Activated CD4-positive, CD25-positive, alpha-beta regulatory T cell treated with anti-CD3 and anti-CD28 coated beads, Interleukin-2, amount 50 U/mL, for 24 hours (primary cell): ENCODE results near the gene MZT2B.
"Not testable (repeated sequence)": the region's sequence is repeated elsewhere in the genome, so short reads cannot be mapped to it uniquely, and the experiment has no call there.

Experiments
- ATAC-seq, 2 donors: fragments of 150-1000 bp; cut with Tn5 transposase; one replicate each; pipeline ENCODE4 v1.10.0; 2021; ENCODE audit warnings: mild to moderate bottlenecking in 1 of 2, moderate library complexity in 1 of 2

The MZT2B gene

DNA sequence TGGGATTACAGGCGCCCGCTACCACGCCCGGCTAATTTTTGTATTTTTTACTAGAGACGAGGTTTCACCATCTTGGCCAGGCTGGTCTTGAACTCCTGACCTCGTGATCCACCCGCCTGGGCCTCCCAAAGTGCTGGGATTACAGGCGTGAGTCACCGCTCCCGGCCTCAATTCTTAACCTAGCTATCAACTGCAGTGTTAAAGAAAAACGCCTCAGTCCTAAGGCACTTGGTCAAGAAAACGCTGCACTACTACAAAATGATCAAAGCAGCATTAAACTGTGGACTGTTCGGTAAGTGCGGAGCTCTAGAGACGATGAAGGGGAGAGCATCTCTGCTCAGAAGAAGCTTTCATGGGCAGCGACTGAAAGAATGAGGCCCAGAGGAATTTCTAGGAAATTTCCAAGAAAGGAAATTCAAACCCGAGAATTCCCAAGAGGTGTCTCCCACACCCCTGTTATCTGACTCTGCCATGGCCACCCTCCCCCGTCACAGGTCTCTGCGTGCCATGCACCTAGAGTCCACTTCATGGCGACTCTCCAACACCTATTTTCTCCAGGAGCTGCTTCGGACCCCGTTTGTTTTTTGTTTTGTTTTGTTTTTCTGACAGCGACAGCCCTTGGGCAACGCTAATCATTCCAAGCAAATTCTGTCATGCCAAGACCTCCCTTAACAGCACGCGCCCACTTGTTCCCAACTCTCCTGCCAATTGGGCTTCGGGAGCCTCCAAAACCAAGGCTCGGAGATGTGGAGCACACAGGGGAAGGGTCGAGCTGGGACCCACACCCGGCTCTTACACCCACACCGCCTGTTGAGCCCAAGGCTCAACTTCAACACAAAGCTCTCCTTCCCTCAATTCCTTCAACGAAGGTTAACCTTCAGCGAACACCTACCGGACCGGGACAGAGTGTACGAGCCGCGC lies 1.4 kb upstream of the MZT2B start:
- ATAC-seq = not testable (repeated sequence)

DNA sequence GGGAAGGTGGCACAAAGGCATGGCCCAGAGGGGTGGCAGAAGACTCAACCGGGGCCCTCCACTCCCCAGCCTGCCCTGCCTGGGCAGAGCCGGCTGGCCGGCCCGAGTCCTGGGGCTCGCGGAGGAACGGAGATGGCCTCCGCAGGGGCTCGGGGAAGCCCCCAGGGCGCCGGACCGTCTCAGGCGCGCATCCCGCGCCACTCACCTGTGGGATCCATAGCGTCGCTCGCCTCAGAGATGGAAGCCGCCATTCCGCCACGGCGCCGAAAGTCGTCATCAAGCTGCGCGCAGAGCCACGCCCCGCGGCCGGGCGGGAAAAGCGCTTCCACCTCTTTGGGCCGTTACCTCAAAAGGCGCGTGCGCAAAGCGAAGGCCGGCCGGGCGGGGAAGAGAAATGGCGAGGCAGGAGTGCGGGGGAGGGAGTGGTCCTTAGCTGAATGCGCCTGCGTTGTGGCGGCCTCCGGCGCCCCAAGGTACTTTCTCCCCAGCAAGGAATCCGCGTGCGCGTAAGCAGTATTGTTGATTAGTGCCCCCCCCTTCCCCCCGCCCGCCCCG lies 660 bp upstream of the MZT2B start, which contains the start of gene SMPD4:
TSS of gene SMPD4 (minus strand) at position 278 of the 555 bp plus-strand sequence. CDS start 5,010 bp downstream, outside the sequence.
- peak; percentile 55 to 67 for ATAC-seq

DNA sequence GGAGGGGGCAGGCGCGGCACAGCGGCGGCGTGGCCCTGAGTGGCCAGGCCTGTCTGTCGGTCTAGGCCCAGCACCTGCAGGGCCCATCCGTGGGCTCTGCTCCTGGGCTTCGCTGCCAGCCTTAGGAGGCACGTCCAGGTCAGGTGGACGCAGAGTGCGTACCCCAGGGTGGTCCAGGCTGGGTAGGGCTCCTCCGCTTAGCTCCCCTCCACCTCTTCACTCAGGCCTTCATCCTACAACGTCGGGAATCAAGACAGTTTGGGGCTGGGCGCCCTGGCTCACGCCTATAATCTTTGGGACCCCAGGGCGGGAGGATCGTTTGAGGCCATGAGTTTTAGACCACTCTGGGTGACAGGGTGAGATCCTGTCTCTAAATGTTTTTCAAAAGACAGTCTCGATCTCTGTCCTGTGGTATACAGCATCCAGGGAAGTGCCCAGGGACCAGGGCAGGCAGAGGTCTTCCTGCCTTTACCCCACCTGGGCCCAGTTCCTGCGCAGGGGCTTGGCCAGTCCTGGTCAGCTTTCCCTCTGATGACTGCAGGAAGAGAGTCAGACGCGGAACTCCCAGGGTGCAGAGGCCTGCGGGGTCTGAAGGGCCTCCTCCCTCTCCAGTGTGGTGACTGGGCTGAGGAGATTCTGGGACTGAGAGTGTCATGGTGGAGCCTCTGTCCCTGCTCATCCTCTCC lies 907 bp downstream of the MZT2B start:
- ATAC-seq = not testable (repeated sequence)

DNA sequence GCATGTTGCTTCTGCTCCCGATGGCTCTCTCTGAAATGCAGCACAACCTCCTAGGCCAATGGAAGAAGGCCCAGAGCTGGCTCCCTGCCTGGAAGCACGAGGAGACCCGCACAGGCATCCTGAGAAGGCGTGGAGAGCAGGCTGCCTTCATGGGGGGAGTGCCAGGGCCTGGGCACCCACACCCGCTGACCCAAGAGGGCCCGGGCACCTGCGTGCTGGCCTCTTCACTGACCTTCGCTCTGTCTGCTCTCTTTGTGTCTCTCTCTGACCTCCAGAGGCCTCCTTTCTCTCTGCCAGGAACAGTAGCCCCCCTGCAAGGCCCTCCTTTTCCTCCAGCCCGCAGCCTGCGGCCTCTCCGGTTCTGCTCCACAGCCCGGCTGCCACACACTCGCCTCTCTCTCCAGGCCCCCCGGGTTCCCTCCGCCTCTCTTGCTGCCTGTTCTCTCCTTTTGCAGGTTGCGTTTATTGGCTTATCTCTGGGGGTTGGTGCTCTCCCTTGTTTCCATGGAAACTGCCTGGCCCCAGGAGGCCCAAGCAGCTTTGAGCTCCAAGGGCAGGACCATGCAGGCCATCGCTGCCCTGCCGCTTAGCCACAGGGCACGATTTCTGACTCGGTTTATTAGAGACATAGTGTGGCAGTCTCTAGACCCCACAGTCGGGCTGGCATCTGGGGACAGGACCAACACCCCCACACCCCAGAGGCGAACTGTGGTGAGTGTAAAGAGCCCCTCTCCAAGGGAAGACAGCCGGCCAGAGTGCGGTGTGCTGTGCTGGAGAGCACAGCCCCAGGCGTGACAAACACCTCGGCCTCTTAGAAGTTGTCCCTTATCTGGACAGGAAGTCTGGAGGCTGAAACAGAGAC lies 1.7 kb downstream of the MZT2B start:
- ATAC-seq = no peak

DNA sequence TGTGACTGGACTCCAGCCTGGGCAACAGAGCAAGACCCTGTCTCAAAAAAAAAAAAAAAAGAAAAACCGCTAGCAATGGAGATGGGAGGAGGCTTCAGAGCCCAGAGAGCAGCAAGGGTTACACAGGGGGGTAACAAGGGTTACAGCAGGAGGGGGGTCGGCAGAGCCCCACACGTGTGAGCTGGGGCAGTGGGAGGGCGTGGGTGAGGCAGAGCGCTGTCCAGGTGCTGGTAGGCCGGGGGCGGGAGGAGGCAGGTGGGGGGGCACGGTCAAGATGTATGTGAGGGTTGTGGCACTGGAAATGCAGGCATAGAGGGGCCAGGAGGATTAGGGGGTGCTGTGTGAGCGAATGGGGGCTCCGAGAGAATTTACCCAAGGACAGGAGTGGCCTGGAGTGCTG lies 3.4 kb downstream of the MZT2B start:
- ATAC-seq = no peak

DNA sequence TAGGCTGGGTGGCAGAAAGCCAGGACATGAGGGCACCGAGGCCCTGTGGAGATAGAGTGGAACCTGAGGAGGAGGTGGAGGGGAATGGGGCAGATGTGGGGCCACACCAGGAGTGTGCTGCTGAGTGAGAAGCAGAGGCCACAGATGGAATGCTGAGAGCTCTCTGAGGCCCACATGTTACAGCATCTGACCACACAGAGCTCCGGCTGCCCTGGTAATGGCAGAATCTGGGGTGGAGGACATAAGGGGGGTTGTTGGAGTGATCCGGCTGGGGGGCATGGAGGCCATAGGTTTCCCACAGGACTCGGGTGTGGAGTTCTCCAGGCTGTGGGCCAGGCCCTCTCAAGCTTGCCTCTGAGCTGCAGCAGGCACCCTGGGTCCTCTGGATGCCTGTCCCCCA lies 3.8 kb downstream of the MZT2B start:
- no peak for ATAC-seq

DNA sequence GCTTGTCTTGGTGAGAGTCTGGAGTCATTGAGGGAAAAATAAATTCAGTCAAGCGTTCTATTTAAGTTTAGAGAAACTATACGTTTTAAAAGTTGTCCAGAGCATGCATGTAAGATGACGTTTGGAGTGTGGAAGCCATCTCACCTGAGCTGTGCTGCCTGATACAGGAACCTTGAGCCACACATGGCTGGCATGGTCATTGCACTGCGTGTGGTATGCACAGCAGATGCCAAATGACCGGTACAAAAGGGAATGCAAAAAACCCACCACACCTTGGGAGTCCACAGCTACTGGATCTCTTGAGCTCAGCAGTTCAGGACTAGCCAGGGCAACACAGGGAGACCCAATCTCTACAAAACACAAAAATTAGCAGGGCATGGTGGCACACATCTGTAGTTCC lies 4.3 kb downstream of the MZT2B start:
- ATAC-seq = no peak

DNA sequence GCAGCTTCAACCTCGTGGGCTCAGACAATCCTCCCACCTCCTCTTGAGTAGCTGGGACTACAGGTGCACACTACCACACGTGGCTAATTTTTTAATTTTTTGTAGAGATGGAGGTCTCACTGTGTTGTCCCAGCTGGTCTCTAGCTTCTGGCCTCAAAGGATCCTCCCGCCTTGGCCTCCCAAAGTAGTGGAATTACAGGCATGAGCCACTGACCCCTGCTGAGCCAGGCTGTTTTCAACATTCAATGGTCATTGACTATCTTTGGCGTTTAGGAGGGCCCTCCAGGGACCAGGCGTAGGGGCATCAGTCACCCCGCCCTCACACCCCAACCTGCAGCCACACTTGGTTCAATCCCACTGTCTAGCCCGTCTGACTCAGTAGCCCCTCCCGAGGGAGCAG lies 5.2 kb downstream of the MZT2B start:
- no peak for ATAC-seq

DNA sequence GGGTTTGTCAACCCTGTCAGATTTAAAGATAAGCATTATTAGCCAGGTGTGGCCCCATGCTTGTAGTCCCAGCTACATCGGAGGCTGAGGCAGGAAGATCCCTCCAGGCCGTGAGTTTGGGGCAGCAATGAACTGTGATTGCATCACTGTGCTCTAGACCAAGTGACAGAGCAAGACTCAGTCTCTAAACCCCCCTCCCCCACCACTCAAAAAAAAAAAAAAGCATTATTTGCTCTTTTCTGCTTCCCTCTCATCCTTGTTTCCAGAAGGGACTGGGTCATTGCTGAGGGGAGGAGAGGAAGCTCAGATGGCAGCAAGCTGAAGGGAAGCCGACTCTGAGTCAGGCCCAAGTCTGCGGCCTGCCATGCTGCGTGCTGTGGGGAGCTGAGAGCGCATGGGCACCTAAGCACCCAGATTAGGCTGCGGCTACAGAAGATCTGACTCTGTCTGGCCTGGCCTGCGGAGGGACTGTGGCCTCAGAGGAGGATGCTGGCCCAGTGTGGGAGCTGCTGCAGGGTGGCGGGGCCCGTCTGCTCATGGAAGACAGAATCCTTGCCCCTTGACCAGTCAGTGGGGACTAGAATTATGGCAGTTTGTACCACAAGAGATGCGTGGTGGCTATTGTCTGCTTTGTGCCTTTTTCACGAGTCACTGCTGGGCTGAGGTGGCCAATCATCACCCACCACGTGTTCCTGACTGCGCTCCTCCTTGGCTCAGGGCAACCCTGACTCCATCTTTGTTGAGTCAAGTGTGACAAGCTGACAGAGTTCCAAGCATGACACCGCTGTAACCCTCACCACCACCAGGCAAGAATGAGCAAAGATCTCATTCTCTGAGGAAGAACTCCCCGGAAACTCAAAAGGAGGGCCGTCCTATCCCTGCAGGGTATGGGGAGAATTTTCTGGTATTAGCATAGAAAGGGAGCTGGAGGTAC lies 6.1 kb downstream of the MZT2B start:
- not testable (repeated sequence) for ATAC-seq

DNA sequence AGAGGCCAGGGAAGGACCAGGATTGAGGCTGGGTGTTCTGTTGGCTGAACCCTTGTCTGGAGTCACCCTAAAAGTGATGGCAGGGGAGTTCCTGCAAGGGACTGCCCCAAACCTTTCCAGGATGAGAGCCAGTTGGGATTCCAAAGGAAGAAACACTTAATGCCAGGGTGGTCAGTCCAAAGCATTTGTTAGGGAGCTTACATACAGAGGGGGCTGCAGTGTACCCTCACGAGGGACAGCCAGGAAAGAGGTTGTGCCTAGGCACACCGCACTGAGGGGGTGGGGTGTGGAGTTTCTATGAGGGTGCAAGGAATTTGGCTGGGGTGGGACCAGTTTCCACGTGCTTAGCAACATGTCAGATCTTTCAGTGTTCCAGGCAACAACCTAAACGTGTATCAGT lies 6.9 kb downstream of the MZT2B start:
- ATAC-seq = not testable (repeated sequence)

DNA sequence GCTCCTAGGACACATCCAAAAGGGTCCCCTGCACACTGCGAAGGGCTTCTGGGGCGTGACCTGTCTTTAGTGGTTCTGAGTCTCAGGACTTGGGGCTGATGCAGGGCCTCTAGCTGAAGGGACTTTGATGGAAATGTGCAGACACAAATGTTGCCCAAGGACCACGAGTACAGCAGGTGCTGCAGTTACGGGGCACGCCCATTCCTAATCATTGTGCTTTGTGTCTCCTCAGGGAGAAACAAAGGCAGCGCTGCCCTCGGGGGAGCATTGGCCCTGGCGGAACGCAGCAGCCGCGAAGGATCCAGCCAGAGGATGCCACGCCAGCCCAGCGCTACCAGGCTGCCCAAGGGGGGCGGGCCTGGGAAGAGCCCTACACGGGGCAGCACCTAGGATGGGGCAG lies 8.2 kb downstream of the MZT2B start:
- ATAC-seq = no peak

DNA sequence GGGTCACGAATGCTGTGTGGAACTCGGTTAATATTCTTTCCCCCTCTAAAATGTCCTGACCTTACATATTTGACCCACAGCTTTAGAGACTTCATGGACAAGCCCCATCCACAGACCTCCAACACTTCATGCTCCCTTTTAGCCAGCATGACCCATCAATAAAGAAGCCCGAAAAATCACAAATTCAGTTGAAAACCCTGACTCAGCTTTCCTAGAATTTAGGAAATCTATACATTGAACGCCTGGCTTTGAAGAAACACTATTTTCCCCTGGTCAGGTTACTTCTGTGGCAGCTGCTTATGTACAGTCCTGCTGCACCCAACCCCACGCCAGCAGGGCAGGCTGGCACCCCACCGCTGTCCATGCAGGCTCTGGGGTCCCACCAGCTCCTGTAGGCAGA lies 9.3 kb downstream of the MZT2B start:
- ATAC-seq = not testable (repeated sequence)

DNA sequence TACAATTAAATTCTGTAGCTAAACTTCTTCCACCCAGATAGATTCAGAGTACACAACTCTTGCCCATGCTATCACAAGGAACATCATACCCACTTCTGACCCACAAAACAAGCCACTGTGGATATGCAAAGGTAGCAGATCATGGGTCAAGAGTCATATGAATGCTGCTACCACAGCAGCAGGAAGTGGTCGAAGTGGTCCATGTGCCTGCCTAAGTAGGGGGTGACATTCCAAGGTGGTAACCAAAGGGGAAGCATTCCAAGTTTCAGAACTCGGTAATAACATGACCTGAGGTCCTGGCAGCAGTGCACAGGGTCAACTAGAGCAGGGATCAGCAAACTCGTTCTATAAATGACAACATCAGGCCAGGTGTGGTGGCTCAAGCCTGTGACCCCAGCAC lies 10.4 kb downstream of the MZT2B start:
- ATAC-seq = not testable (repeated sequence)

DNA sequence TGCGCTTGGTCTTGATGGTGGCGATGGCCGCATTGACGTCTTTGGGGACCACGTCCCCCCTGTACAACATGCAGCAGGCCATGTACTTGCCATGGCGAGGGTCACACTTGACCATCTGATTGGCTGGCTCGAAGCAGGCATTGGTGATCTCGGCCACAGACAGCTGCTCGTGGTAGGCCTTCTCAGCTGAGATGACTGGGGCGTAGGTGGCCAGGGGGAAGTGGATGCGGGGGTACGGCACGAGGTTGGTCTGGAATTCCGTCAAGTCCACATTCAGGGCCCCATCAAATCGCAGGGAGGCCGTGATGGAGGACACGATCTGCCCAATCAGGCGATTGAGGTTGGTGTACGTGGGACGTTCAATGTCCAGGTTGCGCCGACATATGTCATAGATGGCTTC lies 11.8 kb downstream of the MZT2B start:
- not testable (repeated sequence) for ATAC-seq

DNA sequence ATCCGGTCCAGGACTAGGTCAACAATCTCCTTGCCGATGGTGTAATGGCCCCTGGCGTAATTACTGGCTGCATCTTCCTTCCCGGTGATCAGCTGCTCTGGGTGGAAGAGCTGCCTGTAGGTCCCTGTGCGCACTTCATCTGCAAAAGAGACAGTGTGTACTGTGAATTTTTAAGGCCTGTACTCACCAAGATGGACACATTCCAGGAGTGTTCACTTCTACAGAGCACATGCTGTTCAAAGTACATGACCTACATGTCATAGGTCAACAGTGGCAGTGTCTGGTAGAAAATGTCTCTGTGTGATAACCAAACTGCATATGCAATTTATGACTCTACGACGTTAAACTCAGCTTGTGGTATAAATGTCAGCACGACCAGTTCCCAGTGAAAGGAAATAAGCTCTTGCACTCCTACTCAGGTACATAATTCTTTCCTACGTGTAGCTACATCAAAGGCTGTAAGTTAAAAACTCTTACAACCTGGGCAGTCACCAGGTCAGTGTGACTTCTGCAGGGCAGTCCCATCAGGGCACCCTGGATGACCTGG lies 13.1 kb downstream of the MZT2B start:
- ATAC-seq = not testable (repeated sequence)

DNA sequence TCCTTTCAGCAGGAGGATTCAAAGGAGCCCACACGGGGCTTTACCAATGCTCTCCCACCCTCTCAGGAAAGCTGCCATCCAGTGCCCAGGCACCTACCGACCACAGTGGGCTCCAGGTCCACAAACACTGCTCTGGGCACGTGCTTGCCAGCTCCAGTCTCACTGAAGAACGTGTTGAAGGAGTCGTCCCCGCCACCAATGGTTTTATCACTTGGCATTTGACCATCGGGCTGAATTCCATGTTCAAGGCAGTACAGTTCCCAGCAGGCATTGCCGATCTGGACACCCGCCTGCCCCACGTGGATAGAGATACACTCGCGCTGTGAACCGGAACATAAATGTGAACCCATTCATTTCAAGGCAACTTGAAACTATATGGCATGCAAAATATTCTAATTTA lies 14.0 kb downstream of the MZT2B start:
- not testable (repeated sequence) for ATAC-seq

DNA sequence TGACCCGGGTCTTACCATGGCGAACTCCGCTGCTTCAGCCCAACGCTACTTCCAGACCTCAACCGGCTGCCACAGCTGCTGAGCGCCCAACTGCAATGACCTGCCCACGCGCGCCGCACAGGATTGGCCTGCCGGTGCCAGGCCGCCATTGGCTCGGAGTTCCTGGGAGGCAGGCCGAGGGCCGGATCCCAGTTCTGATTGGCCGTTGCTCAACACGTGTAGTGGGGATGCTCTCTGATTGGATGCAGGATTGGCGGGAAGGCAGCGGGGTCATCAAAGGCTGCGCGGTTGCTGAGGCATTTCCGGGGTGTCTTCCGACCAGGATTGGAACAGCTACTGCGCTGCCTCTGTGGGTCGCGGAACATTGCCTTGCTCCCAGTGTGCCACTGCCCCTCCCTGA lies 16.3 kb downstream of the MZT2B start, which contains the start of gene TUBA3E:
TSS of gene TUBA3E (minus strand) at position 97 of the 400 bp plus-strand sequence. CDS start at position 18, 79 bp downstream.
- ATAC-seq = no peak

DNA sequence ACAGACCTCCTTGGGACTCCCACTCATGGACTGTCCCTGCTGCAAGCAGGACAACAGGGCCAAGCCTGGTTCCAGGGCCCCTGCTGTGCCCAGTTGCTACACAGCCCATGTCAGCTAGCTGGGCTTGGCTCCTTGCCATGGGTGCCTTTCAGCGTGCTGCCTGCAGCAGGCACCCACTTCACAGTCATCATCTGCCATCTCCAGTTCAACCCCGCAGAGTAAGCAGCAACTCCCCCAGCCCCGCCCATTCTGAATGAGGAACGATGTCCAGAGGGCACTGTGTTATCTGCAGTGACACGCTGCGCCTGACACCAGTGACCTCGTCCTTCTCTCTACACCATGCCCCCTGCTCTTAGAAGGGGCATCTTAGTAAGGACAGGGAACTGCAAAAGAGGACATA lies 20.5 kb downstream of the MZT2B start:
- not testable (repeated sequence) for ATAC-seq

DNA sequence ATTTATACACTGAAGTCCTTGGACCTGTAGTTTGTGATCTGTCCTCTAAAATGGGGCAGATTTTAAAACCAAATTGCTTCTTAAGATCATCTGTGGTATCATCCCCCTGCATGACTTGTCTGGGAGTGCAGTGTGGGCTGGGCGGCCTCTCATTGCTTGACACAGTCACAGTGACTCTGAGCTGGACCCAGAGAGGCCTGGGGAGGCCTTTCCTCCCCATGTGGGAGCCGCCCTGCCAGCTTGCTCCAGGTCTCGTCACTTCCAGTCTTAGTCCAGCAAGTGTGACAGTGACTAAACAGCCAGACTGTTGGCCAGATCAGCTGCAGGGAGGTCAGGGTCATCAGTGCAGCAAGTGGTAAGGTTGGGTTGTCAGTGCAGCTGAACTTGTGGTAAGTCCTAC lies 21.1 kb downstream of the MZT2B start:
- not testable (repeated sequence) for ATAC-seq

DNA sequence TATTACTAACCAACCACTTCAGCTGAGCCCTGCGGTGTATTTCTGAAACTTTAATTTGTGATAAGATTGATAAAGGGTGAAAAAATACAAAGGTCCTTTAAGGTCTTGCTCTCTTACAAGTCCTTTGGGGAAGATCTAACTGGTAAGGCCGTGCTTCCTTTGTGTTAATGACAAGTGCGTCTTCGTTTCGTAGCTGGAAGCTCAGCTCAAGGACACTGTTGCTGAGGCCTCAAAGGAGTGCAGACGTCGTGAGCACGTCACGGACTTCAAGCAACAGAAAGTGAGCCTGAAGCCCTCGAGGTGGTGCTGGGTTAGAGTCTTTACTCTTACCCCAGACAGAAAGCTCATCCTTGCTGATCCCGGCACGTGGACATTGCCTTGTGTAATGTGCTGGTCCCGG lies 25.0 kb downstream of the MZT2B start:
- ATAC-seq = peak; percentile 20 to 25

DNA sequence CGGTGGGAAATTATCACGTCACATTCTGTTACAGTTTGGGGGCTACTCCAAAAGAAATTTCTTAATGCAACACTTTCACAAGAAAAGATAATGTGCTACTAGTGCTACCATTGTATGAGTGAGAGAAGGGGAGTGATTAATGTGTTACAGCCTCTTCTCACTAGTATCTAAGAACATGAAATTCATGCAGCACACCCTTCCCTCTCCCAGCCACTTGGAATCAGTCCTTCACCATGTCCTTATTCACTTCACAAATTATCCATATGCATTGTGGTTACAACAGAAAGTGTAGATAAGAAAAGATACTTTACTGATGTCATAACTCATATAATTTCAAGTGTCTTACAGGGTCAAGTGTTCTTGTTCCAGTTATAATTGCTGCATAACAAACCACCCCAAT lies 37.1 kb downstream of the MZT2B start:
- not testable (repeated sequence) for ATAC-seq
